SK-N-SH treated with all-trans-retinoic acid at 6 μM for 48 hours (cell line): Measurements from ENCODE around the gene CACNA1I.

Experiments used
- ATAC-seq: fragments of 200-7000 bp; cut with Tn5 transposase; 3 replicates; pipeline ENCODE4 v1.9.1; 2020; ENCODE audit warnings: mild to moderate bottlenecking, moderate library complexity
- ARNTL ChIP-seq: fragments of 450-650 bp; formaldehyde crosslinking; IDR thresholded peaks from 2 replicates; pipeline ENCODE4 v1.5.0; 2020; ENCODE audit warnings: low read depth, mild to moderate bottlenecking, moderate library complexity, borderline replicate concordance
- BACH2 ChIP-seq: fragments of 250-450 bp; sonication (Bioruptor Pico); IDR thresholded peaks from 2 replicates; pipeline ENCODE4 v1.9.0; 2021; ENCODE audit warnings: mild to moderate bottlenecking, borderline replicate concordance
- ESRRG ChIP-seq: fragments of 250-450 bp; sonication (Bioruptor Pico); IDR thresholded peaks from 2 replicates; pipeline ENCODE4 v1.6.1; 2021; ENCODE audit warnings: mild to moderate bottlenecking
- GLIS3 ChIP-seq: fragments of 250-450 bp; sonication (Bioruptor Pico); IDR thresholded peaks from 2 replicates; pipeline ENCODE4 v1.5.0; 2020; ENCODE audit warnings: mild to moderate bottlenecking, moderate library complexity
- ISL1 ChIP-seq: fragments of 250-450 bp; sonication (Bioruptor Pico); IDR thresholded peaks from 2 replicates; pipeline ENCODE4 v2.1.2; 2022; ENCODE audit warnings: mild to moderate bottlenecking, moderate library complexity
- OSR1 ChIP-seq: fragments of 250-450 bp; sonication (Bioruptor Pico); IDR thresholded peaks from 2 replicates; pipeline ENCODE4 v1.8.0; 2022; ENCODE audit warnings: moderate library complexity, mild to moderate bottlenecking, inconsistent platforms
- PPARA ChIP-seq: fragments of 250-450 bp; sonication (Bioruptor Pico); IDR thresholded peaks from 2 replicates; pipeline ENCODE4 v1.5.0; 2020; ENCODE audit warnings: mild to moderate bottlenecking, borderline replicate concordance
- RARB ChIP-seq: fragments of 250-450 bp; sonication (Bioruptor Pico); IDR thresholded peaks from 2 replicates; pipeline ENCODE4 v1.8.0; 2021; ENCODE audit warnings: mild to moderate bottlenecking, moderate library complexity
- SNAI2 ChIP-seq: fragments of 250-450 bp; sonication (Bioruptor Pico); IDR thresholded peaks from 2 replicates; pipeline ENCODE4 v1.5.0; 2020; ENCODE audit warnings: mild to moderate bottlenecking, moderate library complexity
- TCF4 ChIP-seq: fragments of 250-450 bp; sonication (Bioruptor Pico); IDR thresholded peaks from 2 replicates; pipeline ENCODE4 v1.8.0; 2021; ENCODE audit warnings: mild to moderate bottlenecking, moderate library complexity, borderline replicate concordance
- TOX ChIP-seq: fragments of 250-450 bp; sonication (Bioruptor Pico); IDR thresholded peaks from 2 replicates; pipeline ENCODE4 v1.8.0; 2021; ENCODE audit warnings: mild to moderate bottlenecking, moderate library complexity, borderline replicate concordance
- ZFP30 ChIP-seq: fragments of 450-650 bp; formaldehyde crosslinking; IDR thresholded peaks from 2 replicates; pipeline ENCODE4 v1.5.0; 2022; ENCODE audit warnings: mild to moderate bottlenecking, moderate library complexity
- ZNF565 ChIP-seq: fragments of 450-650 bp; formaldehyde crosslinking; conservative IDR thresholded peaks from 2 replicates; pipeline ENCODE4 v1.5.0; 2020; ENCODE audit warnings: low read depth, mild to moderate bottlenecking, moderate library complexity
- ZNF70 ChIP-seq: fragments of 450-650 bp; formaldehyde crosslinking; IDR thresholded peaks from 2 replicates; pipeline ENCODE4 v1.5.0; 2020; ENCODE audit warnings: mild to moderate bottlenecking, moderate library complexity
- ZNF8 ChIP-seq: fragments of 450-650 bp; formaldehyde crosslinking; IDR thresholded peaks from 2 replicates; pipeline ENCODE4 v1.5.0; 2020; ENCODE audit warnings: mild to moderate bottlenecking, moderate library complexity
- TF ChIP-seq, protein P1 (sequence below): fragments of 250-450 bp; sonication (Bioruptor Pico); IDR thresholded peaks from 2 replicates; pipeline ENCODE4 v1.8.0; 2020; ENCODE audit warnings: mild to moderate bottlenecking, moderate library complexity, borderline replicate concordance
- TF ChIP-seq, protein P2 (sequence below): fragments of 250-450 bp; sonication (Bioruptor Pico); IDR thresholded peaks from 2 replicates; pipeline ENCODE4 v1.8.0; 2021; ENCODE audit warnings: low read depth, mild to moderate bottlenecking, moderate library complexity, borderline replicate concordance
- TF ChIP-seq, protein P3 (sequence below): fragments of 250-450 bp; sonication (Bioruptor Pico); IDR thresholded peaks from 2 replicates; pipeline ENCODE4 v1.5.1; 2021; ENCODE audit warnings: mild to moderate bottlenecking, moderate library complexity
- TF ChIP-seq, protein P4 (sequence below): fragments of 250-450 bp; sonication (Bioruptor Pico); IDR thresholded peaks from 2 replicates; pipeline ENCODE4 v1.5.1; 2020; ENCODE audit warnings: low read depth, mild to moderate bottlenecking, moderate library complexity
- TF ChIP-seq, protein P5 (sequence below): fragments of 250-450 bp; sonication (Bioruptor Pico); IDR thresholded peaks from 2 replicates; pipeline ENCODE4 v1.5.0; 2020; ENCODE audit warnings: mild to moderate bottlenecking, moderate library complexity

The CACNA1I gene

DNA sequence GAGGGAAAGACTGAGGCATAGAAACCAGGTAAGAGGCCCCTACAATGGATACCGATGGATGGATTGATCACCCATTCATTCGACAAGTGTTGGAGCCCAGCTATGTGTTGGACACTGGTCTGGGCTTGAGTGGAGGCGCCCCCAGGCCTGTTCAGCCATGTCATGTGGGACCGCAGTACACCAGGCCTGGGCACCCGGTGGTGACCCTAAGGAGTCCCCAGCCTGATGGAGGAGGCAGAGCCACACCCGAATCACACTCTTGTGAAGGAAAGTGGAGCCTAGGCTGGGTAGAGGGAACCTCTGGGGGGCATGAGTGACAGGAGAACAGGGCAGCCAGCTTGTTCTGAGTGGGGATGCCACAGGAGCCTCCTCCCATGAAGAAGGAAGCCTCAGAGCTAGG lies 10.2 kb downstream of the CACNA1I start:
- TF ChIP-seq ESRRG (CRISPR knock-in tag) (no peak), PPARA (CRISPR knock-in tag) (no peak), SNAI2 (CRISPR knock-in tag) (no peak), TCF4 (CRISPR knock-in tag) (no peak), ZNF565 (CRISPR knock-in tag) (no peak), ZNF8 (CRISPR knock-in tag) (no peak), RARB (CRISPR knock-in tag) (no peak), ZNF70 (CRISPR knock-in tag) (no peak), BACH2 (CRISPR knock-in tag) (no peak), TOX (CRISPR knock-in tag) (no peak), ARNTL (CRISPR knock-in tag) (no peak)
- TF ChIP-seq, protein P1, sequence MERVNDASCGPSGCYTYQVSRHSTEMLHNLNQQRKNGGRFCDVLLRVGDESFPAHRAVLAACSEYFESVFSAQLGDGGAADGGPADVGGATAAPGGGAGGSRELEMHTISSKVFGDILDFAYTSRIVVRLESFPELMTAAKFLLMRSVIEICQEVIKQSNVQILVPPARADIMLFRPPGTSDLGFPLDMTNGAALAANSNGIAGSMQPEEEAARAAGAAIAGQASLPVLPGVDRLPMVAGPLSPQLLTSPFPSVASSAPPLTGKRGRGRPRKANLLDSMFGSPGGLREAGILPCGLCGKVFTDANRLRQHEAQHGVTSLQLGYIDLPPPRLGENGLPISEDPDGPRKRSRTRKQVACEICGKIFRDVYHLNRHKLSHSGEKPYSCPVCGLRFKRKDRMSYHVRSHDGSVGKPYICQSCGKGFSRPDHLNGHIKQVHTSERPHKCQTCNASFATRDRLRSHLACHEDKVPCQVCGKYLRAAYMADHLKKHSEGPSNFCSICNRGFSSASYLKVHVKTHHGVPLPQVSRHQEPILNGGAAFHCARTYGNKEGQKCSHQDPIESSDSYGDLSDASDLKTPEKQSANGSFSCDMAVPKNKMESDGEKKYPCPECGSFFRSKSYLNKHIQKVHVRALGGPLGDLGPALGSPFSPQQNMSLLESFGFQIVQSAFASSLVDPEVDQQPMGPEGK (CRISPR knock-in tag): no peak
- TF ChIP-seq, protein P2, sequence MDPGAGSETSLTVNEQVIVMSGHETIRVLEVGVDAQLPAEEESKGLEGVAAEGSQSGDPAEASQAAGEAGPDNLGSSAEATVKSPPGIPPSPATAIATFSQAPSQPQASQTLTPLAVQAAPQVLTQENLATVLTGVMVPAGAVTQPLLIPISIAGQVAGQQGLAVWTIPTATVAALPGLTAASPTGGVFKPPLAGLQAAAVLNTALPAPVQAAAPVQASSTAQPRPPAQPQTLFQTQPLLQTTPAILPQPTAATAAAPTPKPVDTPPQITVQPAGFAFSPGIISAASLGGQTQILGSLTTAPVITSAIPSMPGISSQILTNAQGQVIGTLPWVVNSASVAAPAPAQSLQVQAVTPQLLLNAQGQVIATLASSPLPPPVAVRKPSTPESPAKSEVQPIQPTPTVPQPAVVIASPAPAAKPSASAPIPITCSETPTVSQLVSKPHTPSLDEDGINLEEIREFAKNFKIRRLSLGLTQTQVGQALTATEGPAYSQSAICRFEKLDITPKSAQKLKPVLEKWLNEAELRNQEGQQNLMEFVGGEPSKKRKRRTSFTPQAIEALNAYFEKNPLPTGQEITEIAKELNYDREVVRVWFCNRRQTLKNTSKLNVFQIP: no peak
- TF ChIP-seq, protein P3, sequence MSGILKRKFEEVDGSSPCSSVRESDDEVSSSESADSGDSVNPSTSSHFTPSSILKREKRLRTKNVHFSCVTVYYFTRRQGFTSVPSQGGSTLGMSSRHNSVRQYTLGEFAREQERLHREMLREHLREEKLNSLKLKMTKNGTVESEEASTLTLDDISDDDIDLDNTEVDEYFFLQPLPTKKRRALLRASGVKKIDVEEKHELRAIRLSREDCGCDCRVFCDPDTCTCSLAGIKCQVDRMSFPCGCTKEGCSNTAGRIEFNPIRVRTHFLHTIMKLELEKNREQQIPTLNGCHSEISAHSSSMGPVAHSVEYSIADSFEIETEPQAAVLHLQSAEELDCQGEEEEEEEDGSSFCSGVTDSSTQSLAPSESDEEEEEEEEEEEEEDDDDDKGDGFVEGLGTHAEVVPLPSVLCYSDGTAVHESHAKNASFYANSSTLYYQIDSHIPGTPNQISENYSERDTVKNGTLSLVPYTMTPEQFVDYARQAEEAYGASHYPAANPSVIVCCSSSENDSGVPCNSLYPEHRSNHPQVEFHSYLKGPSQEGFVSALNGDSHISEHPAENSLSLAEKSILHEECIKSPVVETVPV (CRISPR knock-in tag): no peak
- TF ChIP-seq, protein P4, sequence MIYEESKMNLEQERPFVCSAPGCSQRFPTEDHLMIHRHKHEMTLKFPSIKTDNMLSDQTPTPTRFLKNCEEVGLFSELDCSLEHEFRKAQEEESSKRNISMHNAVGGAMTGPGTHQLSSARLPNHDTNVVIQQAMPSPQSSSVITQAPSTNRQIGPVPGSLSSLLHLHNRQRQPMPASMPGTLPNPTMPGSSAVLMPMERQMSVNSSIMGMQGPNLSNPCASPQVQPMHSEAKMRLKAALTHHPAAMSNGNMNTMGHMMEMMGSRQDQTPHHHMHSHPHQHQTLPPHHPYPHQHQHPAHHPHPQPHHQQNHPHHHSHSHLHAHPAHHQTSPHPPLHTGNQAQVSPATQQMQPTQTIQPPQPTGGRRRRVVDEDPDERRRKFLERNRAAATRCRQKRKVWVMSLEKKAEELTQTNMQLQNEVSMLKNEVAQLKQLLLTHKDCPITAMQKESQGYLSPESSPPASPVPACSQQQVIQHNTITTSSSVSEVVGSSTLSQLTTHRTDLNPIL (CRISPR knock-in tag): no peak
- TF ChIP-seq, protein P5, sequence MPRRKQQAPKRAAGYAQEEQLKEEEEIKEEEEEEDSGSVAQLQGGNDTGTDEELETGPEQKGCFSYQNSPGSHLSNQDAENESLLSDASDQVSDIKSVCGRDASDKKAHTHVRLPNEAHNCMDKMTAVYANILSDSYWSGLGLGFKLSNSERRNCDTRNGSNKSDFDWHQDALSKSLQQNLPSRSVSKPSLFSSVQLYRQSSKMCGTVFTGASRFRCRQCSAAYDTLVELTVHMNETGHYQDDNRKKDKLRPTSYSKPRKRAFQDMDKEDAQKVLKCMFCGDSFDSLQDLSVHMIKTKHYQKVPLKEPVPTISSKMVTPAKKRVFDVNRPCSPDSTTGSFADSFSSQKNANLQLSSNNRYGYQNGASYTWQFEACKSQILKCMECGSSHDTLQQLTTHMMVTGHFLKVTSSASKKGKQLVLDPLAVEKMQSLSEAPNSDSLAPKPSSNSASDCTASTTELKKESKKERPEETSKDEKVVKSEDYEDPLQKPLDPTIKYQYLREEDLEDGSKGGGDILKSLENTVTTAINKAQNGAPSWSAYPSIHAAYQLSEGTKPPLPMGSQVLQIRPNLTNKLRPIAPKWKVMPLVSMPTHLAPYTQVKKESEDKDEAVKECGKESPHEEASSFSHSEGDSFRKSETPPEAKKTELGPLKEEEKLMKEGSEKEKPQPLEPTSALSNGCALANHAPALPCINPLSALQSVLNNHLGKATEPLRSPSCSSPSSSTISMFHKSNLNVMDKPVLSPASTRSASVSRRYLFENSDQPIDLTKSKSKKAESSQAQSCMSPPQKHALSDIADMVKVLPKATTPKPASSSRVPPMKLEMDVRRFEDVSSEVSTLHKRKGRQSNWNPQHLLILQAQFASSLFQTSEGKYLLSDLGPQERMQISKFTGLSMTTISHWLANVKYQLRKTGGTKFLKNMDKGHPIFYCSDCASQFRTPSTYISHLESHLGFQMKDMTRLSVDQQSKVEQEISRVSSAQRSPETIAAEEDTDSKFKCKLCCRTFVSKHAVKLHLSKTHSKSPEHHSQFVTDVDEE (CRISPR knock-in tag): no peak
- no peak for ATAC-seq

DNA sequence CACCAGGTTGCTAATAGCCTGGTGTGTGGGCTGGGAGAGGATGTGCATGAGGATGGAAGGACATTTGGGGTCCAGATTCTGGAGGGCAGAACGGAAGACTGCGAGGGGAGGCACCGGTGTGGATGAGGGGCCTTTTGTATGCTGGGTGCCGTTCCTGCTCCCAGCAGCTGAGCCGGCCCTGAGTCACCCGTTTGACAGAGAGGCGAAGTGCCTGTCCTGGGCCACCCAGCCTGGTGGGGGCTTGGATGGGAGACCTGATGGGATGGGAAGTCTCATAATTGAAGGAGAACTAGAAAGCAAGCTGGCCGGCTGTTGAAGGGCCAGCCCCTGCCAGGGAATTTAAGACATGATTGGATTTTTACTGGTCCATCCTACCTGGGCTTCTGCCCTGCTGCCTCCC lies 10.8 kb downstream of the CACNA1I start:
- TF ChIP-seq, protein P3 (CRISPR knock-in tag): no peak
- TF ChIP-seq OSR1 (CRISPR knock-in tag) (no peak), PPARA (CRISPR knock-in tag) (no peak), BACH2 (CRISPR knock-in tag) (no peak), ZFP30 (no peak), GLIS3 (CRISPR knock-in tag) (no peak)

DNA sequence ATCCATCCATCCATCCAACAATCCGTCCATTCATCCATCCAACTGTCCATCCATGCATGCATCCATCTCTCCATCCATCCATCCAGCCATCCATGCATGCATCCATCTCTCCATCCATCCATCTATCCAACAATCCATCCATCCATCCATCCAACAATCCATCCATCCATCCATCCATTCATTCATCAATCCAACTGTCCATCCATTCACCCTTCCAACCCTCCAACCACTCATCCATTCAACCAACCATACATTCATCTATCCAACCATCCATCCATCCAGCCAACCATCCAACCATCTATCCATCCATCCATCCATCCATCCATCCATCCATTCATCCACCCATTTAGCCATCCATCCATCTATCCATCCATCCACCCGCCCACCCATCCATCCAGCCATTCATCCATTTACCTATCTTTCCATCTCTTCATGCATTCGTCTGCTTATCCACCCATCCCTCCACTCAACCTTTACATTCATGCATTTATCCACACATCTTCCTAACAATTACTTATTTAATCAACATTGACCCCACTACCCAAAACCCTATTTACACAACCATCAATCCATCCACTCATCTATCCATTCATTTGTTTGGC lies 12.6 kb downstream of the CACNA1I start:
- ATAC-seq: no peak
- TF ChIP-seq GLIS3 (CRISPR knock-in tag) (no peak), ISL1 (no peak), ESRRG (CRISPR knock-in tag) (no peak), RARB (CRISPR knock-in tag) (no peak), BACH2 (CRISPR knock-in tag) (no peak)
- TF ChIP-seq, protein P3 (CRISPR knock-in tag): no peak
- TF ChIP-seq, protein P4 (CRISPR knock-in tag): no peak
- TF ChIP-seq, protein P5 (CRISPR knock-in tag): no peak

More for the DNA sequence above, 10.8 kb downstream of the CACNA1I start:
- ATAC-seq: no peak
